HG03354 (cell line): ENCODE results near the gene PRRT3.
"Not testable (repeated sequence)": the region's sequence is repeated elsewhere in the genome, so short reads cannot be mapped to it uniquely, and the experiment has no call there.

Source experiments
- ATAC-seq: cut with Tn5 transposase; IDR thresholded peaks from one replicate; pipeline ENCODE4 v1.9.1; 2021; ENCODE audit warnings: mild to moderate bottlenecking; ENCODE audit not compliant: unreplicated experiment, poor library complexity, severe bottlenecking

Gene PRRT3

DNA sequence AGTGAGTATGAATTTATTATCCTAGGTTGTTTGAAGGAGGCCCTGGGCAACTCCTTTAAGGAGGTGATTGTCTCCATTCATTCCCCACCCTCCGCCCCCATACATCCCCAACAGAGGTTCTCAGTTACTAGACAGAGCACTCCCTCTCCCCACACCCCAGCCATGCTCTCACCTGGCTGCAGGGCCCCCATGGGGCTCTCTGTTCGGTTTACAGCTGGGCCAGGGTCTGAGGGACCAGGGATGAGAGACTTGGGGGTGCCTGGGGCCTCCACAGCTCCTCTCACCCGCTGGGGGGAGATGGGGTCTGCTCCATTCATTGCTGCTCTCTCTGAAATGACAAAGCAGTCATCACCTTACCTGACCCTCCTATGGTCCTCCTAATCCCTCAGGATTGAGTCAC lies 3.6 kb downstream of the PRRT3 start:
- ATAC-seq = no peak

DNA sequence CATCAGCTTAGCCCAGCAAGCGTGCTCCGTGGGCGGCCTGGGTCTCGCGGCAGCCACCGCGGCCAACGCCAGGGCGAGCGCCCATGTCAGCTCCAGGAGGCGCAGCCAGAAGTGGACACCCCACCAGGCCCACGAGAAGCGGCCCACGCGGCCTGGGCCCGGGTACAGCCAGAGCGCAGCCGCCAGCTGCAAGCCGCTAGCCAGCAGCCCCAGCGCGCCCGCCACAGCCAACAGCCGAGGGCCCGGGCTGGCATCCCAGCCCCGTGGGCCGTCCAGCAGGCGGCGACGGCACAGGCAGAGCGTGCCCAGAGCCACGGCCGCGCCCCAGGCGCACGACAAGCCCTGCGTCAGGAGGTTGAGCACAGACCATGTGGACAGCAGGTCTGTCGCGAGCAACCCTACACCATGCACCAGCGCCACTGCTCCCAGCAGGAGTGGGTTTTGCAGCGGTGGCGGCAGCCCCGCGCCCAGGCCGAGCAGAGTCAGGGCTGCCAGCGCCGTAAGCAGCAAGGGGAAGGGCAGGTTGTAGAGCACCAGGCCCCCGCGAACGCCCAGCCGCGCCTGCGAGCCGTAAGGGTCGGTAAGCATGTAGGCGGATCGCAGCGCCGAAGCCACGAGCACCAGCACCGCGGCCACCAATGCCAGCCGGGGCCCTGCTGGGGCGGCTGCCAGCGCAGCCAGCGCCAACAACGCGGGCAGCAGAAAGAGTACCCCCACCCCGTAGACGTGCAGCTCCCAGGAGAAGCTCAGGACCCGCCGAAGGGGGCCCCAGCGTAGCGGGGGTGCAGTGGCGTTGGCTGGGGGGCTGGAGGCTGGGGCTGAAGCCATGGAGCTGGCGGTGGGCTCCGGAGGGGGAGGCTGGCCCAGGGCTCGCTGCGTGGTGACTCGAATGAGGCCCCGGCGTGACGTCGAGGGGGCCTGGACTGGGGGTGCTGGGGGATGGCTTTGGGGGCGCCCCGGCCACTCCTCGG lies 4.9 kb downstream of the PRRT3 start:
- ATAC-seq = no peak

DNA sequence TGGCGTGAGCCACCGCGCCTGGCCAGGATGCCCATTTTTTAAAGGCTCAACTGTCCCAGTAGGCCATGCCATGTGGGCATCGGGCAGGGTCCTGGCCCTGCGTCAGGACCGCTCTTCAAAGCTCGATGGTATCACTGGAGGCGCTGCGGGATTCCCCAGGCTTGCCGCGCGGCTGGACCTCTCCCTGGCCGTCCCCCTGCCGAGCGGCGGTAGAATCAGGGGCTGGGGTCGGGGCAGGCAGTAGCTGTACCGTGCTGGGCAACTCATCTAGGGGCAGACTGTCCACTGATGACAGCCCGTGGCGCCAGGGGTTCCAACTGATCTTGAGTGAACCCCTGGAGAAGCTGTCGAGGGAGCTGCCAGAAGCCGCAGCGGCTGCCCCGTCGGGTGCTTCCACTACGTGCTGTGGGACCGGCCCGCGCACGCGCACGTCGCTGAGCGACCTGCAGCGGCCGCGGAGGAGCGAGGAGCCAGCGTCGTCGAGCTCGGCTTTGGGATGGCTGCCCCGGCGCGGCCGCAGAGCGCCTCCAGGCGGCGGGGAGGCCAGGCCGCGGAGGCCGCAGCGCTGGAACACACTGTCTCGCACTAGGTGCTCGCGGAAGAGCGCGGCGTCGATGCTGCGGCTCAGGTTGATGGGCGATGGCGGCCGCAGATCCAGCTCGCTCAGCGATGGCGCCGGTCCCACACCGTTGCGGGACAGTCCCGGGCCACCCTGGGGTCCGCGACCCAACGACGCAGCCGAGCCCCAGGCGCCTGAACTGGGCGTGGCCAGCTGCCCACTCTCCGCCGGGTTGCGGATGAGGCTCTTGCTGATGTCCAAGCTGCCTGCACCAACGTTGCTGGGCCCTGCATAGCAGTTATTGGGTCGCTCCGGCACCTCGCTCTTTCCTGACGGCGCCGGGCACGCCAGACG lies 5.8 kb downstream of the PRRT3 start:
- peak; percentile 49 for ATAC-seq

DNA sequence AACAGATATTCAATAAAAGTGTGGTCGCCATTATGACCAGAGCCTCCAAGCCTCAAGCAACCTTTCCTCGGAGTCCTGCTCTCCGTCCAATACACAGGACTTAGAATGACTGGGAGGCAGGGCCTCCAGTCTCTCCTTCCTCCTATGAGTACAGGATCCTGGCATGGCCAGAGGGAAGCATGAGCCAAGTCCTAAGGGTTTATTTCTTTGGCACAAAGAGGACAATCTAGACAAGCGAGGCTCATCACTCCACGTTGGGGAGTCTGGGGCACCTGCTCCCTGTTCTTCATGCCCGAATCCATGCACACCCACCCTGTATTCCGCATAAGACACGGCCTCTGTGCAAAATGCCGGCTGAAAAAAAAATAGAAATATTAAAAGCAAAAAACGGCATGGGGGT lies 6.8 kb downstream of the PRRT3 start:
- ATAC-seq = no peak

DNA sequence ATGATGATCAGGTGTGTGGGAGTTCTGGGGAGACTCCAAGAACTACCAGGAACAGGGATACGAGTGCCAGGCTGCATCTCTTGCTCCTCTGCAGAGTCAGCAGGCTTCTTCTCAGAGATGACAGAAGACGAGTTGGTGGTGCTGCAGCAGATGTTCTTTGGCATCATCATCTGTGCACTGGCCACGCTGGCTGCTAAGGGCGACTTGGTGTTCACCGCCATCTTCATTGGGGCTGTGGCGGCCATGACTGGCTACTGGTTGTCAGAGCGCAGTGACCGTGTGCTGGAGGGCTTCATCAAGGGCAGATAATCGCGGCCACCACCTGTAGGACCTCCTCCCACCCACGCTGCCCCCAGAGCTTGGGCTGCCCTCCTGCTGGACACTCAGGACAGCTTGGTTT lies 7.9 kb downstream of the PRRT3 start:
- ATAC-seq = no peak

GRCh38 chr3:9942934-9943690 lies 9.1 kb downstream of the PRRT3 start:
- ATAC-seq = no peak

- no peak for ATAC-seq
Observed at GRCh38 chr3:9942164-9942563, 10.0 kb downstream of the PRRT3 start.

GRCh38 chr3:9940746-9941145 lies 11.5 kb downstream of the PRRT3 start:
- ATAC-seq = no peak

- not testable (repeated sequence) for ATAC-seq
Observed at GRCh38 chr3:9939906-9940305, 12.3 kb downstream of the PRRT3 start.

DNA sequence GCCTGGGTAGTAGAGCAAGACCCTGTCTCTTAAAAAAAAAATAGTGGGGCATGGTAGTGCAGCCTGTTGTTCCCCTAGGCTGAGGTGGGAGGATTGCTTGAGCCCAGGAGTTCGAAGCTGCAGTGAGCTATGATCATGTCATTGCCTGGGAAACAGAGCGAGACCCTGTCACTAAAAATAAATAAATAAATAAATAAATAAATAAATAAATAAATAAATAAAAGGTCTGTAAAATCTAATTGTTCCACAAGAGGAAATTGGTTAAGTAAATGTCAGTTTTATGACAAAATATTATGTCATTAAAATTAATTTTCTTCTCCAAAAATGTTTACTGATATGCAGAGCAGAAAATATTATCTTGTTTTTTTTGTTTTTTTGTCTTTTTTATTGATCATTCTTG lies 13.2 kb downstream of the PRRT3 start:
- ATAC-seq = no peak

DNA sequence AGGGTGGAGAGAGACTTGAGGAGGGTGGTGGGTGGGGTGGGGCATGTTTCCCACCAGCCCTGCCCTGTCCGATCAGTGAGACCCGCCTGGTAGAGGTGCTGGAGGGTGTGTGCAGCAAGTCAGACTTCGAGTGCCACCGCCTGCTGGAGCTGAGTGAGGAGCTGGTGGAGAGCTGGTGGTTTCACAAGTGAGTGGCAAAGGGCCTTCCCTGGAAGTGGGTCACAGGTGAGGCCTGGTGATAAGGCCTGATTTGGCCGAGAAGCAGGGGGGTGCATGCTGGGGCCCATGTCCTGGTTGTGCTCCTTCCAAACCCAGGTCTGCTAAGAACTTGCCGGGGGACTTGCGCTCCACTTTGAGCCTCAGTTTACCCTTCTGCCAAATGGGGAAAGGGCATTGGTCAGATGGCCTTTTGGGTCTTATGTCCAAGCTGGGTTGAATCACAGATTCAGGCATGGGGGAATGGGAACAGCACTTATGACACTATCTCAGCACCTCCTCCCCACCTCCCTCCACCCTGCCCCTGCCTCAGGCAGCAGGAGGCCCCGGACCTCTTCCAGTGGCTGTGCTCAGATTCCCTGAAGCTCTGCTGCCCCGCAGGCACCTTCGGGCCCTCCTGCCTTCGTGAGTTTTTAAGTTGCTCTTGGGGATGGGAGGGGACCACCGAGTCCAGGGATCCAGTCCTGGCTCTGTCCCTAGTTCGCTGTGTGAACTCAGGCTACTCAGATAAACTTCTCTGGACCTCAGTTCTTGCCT lies 14.5 kb downstream of the PRRT3 start:
- ATAC-seq = no peak

DNA sequence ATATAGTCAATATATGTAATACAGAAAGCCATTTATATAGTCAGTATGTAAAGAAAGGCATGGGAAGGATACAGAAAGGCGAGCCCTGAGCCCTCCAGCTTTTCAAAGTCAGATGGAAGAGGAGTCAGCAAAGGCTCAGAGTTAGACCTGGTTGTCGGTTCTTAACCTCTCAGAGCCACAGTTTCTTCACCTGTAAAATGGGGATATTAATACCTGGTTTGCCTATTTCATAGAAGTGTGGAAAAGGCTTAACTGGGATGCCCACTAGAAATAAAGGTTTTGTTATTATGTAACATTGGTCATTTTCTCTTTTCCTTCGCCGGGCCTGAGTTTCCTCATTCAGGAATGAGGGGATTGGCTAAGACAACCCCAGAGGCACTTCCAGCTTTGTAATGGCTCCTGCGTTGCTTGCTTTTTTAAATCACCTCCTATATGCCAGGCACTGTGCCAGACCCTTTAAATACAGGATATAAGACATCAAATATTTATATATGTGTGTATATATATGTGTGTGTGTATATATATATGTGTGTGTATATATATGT lies 16.2 kb downstream of the PRRT3 start:
- ATAC-seq = no peak

DNA sequence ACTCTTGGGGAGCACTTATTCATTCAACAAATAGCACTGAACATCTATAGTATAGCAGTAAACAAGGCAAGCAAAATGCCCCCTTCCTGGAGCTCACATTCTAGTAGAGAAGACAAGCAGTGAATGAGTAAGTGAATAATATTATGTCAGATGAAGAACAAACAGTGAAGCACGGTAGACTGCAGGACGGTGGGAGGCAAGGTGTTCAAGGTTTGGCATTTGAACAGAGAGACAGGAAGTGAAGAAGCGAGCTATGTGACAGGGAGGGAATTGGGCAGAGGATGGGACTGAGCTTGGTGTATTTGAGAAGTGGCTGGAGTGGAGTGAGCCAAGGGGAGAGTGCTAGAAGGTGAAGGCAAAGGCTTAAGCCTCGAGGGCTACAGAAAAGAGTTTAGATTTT lies 17.2 kb downstream of the PRRT3 start:
- no peak for ATAC-seq

- ATAC-seq = no peak
Observed at GRCh38 chr3:9934235-9934621, 18.0 kb downstream of the PRRT3 start.

GRCh38 chr3:9933561-9934234 lies 18.5 kb downstream of the PRRT3 start, which contains the start of gene CRELD1:
CRELD1 (plus strand) TSS chr3:9933834; CDS start chr3:9934439, 605 bp downstream.
- peak; percentile 90 for ATAC-seq

- peak; percentile 72 for ATAC-seq
Observed at GRCh38 chr3:9932843-9933560, 19.2 kb downstream of the PRRT3 start.

DNA sequence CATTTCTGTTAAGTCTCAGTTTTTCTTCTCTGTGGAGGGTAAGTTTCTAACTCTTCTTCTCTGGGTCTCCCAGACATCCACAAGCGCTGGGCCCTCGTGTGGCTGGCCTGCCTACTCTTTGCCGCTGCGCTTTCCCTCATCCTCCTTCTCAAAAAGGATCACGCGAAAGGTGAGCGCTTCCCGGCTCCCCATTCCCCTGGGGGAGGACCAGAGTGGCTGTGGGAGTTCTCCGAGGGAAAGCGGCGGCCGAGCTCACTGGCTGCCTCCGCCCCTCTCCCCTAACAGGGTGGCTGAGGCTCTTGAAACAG lies 19.7 kb downstream of the PRRT3 start:
- ATAC-seq = no peak
